NCI-H1417 (cell line): ENCODE data around the gene TMCC3.
"Not testable (repeated sequence)": the region's sequence is repeated elsewhere in the genome, so short reads cannot be mapped to it uniquely, and the experiment has no call there.

ENCODE experiments used
- DNase-seq, 3 experiments: peaks; one replicate each; lab custom pipeline; 2025; lab: John Stamatoyannopoulos, UW

TMCC3 gene

DNA sequence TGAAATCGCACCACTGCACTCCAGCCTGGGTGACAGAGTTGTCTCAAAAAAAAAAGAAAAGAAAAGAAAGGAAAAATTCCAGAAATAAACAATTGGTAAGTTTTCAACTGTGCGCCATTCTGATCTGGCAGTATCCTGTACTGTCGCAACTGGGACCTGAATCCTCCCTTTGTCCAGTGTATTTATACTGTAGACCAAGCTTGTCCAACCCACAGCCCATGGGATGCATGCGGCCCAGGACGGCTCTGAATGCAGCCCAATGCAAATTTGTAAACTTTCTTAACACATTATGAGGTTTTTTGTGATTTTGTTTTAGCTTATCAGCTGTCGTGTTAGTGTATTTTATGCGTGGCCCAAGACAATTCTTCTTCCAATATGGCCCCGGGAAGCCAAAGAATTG, 84.7 kb downstream of the TMCC3 start:
- DNase-seq: no peak

DNA sequence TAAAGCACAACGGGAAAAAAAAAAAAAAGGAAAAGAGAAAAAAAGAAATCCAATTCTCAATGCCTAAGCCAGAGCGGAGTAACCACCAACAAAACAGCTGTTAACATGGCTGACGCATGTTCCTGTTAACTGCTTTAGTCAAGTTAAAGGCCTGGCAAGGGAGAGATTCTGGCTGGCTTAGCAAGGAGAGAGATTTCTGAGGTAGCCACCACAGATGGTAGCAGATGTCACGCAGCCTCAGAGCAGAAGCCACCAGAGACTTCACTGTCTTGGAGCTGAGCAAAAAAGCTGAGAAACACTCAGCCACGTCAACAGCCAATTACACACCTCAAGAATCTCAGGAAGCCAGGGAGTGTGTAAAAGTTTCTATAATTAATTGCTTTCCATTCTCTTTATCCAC, 87.1 kb downstream of the TMCC3 start:
- no peak for DNase-seq

DNA sequence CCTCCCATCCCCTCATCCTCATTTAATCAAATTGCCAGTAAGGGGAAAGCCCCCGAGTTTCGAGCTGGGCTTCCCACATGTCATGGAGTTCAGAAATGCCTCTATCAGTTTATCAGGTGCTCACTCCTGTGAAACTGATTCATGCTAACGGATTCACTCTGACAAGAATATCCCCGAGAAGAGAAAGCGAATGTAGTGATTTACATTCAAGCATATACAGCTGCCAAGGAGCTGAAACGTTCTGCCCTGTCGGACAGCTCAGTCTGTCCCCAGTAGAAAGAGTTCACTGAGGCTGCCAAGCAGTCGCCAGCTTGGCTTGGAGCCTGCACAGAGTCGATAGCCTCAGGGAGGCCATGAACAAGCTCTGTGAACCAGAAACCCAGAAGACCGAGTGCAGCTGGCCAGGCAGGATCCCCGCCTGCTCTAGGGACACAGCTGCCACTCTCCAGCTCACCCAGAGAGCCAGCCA, 88.4 kb downstream of the TMCC3 start:
- DNase-seq: peak in 2 of 3 experiments; percentile 19 to 37

DNA sequence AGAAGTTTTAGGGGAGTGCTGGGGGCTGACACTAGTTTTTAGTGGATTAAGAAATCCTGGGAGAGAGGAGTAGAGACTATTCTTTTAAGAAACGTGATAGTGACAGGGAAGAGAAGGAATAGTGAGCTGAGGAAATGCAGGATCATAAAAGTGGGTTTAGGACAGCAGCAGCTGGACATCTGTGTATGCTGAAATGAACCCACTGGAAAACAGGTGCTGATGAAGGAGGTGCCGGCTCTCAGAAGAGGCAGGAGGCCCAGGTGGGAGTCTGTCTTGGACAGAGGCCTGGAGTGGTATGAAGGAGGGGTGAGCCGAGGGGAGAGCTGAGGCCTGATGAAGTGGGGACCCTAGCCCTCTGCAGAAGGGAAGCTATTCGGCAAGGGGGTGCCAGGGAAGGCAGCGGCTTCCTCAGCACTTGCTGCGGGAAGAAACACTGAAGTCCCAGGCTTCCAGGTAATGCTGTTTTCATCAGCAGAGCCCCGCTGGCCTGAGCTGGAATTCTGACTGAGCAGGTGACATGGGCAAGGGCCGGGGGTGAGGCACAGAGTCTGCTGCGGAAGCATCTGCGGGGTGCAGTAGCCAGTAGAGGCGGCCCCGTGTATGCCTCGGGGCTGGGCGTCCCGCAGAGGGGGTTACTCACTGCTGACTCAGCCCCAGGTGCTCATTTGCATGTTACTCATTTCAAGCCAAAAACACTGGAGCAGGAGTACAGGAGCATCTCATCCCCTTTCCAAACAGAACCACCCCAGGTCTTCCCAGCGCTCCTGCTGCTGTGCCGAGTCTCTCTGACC, 89.7 kb downstream of the TMCC3 start:
- peak in 2 of 3 experiments; percentile 62 to 79 for DNase-seq

DNA sequence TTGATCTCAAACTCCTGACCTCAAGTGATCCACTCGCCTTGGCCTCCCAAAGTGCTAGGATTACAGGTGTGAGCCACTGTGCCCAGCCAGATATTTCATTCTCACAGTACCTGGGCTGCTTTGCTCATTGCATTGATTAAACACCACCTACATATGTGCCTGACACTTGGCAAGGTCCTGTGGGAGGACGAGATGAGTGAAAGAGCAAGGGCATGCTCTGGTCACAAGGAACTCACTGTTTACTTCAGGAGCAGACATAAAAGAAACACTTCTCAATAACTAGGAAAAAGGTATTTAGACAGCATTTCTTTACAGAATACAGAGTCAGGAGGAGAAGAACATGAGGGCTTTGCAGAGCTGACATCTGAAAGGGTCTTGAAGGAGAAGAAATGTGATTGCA, 91.7 kb downstream of the TMCC3 start:
- no peak for DNase-seq

DNA sequence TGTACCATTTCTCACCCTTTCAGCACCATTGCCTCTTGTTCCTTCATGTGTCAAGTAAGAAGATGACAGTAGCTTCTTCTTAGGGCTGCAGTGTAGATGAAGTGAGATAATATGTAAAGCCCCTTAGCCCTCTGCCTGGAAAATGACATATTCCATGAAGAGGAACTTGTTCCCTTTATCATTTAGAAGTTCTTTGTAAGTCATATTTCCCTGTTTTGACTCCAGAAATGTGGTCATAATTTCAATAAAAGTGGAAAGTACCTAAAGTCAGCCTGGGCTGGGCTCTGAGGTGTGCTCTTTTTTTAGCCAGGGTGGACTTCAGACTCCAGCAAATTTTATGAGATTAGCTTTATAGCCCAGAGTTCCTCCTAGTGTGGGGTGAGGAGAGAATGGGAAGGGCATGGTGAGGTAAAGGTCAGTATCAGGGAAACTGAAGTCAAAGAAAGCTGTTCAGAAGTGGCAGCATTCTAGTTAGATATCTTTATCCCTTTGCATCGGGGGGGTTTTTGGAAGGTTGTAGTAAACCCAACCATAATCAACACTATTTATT, 92.5 kb downstream of the TMCC3 start:
- no peak for DNase-seq

DNA sequence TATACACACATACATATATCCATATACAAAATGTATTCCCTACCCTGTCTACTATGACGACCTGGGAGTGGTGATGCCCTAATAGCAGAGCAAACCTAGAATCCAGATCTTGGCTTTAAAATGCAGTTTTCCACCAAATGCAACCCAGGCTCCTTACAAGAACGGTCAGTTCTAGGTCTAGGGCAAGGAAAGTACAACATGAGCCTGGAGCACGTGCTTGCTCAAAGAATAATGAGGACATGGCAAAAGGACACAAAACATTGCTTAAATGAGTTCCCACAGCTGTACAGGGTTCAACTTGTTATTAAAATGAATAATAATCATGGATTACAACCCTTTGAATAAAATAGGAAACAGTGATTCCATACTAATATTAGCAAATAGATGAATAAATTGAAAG, 94.7 kb downstream of the TMCC3 start:
- no peak for DNase-seq

DNA sequence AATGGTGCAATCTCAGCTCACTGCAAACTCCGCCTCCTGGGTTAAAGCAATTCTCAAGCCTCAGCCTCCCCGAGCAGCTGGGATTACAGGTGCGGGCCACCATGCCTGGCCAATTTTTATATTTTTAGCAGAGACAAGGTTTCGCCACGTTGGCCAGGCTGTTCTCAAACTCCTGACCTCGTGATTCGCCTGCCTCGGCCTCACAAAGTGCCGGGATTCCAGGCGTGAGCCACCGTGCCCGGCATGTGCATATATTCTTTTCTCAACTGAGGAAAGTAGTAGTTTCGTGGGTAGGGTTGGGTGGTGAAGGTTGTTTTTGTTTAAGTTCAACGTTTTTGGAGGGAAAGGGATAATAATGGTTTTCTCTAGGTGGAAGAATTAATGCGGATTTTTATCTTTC, 96.5 kb downstream of the TMCC3 start:
- DNase-seq: no peak

DNA sequence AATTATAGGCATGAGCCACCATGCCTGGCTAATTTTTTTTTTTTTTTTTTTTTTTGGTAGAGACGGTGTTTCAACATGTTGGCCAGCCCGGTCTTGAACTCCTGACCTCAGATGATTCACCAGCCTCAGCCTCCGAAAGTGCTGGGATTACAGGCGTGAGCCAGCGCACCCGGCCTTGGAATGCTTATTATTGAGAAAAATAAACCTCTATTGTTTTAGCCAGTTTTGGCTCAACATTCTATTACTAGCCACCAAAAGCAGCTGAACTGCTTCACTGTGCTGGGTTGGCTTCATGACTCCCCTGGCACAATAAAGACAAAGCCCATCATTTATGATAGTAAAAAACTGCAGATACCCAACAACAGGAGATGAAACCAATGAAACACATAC, 97.2 kb downstream of the TMCC3 start:
- DNase-seq: no peak

DNA sequence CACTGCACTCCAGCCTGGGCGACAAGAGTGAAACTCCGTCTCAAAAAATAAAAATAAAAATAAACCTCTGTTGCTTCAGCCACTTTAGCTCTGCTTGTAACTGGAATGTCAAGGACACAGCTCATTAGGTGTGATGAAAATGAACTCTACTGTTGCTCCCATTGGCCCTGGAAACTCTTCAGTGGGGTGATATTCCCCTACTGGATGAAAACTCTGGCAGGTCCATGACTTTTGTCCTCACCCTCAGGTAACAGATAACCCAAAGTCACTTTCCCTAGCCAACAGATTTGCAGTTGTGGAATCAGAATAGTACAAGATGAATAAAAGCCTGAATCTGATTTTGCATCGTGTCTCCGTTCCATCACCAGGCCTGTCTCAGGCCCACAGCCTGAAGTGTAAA, 98.5 kb downstream of the TMCC3 start:
- DNase-seq: no peak

DNA sequence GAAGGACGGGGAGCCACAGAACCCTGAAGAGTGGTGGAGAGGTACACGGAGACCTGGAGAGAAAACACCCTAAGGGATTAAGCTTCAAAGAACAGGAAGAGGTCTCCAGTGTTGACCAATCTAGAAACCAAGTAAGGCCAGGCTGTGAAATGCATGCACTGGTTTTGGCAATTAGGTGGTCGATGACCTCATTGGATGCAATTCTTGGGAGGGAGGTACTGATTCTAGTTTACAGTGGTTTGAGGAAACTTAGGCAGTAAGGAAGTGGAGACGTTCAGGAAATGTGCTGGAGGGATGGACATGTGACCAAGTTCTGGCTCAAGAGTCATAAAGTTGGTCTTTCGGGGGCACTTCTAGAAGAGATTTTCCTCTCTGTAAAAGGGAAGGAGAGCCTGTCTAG, 99.4 kb downstream of the TMCC3 start:
- no peak for DNase-seq

DNA sequence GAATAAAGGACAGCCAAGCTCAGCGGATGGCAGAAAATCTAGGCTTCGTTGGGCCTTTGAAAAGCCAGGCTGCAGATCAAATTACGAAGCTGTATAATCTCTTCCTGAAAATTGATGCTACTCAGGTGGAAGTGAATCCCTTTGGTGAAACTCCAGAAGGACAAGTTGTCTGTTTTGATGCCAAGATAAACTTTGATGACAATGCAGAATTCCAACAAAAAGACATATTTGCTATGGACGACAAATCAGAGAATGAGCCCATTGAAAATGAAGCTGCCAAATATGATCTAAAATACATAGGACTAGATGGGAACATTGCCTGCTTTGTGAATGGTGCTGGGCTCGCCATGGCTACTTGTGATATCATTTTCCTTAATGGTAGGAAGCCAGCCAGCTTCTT, 101.5 kb downstream of the TMCC3 start:
- DNase-seq: not testable (repeated sequence)

DNA sequence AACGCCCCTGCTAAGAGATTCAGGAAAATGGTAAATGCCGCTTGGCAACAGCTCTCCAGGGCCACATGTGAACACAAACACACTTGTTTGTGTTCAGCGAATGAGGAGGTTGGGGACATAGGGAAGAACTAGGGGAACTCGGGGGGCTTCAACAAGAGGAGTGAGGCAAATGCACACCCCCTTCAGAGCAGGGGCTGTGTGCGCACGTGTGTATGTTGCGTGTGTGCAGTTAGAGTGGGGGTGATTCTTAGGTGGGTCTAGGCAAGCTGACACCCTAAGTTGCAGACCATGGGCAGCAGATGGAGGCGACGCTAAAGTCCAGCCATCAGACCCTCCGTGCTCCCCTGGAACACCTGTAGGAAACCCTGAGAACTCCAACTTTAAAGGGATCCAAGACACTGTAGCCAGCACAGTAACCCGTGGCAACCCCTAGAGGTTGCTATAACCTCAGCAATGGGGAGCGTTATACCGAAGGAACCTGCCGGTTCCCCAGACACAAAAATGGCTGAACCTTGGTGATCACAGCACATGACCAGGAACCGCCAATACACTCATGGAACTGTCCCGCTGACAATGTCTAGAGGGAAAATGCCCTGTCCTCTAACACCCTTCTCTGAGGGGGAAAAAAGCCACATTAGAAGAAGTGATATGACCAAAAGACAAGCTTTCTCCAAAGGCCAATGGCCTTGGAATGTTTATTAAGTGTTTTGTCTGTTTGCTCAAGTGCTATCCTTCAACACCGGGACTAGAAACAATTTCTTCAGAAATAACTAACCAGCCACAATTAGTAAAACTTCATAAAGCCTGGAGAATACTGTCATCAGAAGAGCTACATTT, 104.2 kb downstream of the TMCC3 start:
- DNase-seq: peak; percentile 20 to 62 (median 60)

DNA sequence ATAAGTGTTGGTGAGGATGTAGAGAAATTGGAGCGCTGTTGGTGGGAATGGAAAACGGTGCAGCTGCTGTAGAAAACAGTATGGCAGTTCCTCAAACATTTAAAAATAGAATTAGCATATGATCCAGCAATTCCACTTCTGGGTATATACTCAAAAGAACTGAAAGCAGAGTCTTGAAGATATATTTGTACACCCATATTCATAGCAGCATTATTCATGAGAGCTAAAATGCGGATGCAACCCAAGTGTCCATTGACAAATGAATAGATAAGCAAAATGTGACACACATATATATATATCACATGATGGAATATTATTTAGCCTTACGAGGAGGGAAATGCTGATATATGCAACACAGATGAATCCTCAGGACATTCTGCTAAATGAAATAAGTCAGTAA, 106.0 kb downstream of the TMCC3 start:
- no peak for DNase-seq

DNA sequence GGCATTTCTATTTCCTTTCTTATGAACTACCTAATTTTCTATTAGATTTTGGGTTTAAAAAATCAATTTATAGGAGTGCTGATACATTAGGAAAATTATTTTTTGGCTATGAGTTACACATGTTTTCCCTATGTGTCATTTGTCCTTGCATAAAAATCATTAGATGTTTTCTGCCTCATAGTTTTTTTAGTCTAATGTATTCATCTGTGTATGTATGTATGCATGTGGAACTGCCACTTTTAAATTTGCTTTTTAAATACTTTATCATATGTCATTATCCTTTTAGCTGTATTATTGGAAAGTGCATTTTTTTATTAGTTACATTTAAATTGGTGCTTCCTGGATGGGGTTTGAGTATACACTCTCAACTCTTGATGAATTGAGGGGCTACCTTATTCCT, 112.0 kb downstream of the TMCC3 start:
- no peak for DNase-seq

DNA sequence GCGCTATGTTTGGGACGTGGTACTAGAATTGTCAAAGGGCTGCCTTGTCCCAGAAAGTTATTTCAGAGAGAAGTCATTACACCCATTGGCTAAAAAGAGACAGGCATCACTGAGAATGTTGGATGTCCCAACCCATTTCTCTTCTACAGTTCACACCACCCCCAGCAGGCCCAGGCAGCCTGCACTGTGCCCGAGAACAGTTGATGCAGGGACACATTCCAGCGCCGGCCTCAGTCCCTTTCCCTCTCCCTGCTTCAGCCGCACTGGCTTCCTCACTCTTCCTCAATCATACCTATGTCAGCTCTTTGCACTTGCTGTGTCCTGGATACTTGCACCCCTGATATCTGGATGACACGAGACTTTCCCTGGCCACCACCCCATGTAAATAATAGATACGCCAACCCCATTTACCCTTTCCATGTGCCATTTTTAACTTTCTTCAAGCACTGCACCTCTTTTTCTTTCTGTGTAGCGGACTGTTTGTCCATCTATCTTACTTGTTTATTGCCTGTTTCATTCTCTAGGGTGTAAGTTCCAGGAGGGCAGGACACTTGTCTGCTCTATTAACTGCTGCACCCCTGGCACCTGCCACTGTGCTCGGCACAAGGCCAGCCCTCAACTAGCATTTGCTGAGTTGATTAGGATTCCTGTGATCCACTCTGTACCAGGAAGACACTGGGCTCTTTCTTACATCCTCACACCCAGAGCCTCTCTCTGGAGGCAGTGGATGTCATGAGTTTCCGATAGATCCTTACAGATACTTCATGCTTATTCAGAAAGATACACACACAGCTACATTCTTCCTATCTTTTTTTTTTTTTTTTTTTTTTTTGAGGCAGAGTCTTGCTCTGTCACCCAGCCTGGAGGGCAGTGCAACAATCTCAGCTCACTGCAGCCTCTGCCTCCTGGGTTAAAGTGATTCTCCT, 114.1 kb downstream of the TMCC3 start:
- peak in 2 of 3 experiments; percentile 43 to 46 for DNase-seq

DNA sequence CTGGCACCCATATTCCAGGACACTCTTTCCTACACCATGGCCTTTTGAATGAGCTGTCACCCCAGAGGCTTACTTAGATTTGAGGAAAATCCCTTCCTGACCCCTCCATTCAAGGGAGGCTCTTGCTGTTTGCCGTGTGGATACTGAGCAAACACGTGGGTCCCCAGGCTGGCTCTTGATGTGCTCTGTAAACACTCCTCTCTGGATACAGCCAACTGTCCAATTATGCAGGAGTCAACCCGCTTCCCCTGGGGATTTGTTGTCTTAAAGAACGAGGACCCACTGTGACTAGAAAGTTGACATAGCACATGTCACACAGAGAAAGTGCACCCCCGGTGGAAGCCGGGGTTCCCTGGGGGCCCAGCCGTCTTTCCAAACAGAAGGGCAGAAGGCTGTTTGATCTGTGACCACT, 114.8 kb downstream of the TMCC3 start:
- DNase-seq: peak; percentile 86 to 98 (median 87)

DNA sequence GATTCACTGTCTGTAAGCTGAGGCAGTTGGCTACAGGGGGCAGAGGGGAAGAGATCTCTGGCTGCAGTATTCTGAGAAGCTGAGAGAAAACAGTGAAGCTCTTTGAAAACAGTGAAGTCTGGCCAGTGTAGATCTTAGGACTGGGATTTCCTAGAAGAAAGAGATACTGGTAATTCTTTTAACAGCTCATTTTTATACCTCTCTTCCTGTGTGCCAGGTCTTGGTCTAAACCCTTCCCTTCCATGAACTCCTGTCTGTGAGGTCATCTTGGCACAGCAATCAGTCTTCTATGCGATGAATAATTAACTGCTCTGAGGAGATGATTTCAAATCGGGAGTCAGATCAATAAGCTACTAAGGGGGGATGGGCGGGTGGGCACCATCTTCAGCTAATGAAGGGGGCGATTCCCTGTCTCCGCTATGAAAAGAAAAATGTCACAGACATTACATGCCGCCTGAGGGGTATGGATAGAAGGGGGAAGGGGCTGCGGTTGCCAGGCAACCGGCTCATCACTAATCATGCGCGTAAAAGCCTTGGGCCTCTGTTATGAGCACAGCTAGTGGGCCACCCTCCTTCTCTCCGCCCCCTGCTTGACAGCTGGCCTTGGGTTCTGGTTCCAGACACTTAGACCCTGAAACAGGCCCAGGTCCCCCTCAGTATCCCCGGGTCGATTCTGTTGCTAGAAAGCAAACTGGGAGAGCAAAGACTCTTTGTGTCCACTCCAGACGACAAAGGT, 115.4 kb downstream of the TMCC3 start:
- DNase-seq: peak in 2 of 3 experiments; percentile 84 to 92

DNA sequence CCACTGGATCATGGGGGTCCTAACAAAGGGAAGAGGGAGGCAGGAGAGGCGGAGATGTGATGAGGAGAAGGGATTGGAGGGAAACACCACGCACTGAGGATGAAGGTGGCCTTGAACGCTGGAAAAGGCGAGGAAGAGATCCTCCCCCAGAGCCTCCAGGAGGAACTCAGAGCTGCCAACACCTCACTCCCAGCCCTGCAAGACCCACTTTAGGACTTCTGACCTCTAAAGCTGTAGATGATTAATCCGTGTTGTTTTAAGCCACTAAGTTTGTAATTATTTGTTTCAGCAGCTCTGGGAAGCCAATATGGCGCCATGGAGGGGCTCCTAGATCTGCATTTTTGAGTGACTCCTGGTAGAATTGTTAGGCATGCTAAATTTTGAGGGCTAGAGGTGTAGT, 116.1 kb downstream of the TMCC3 start:
- DNase-seq: no peak

DNA sequence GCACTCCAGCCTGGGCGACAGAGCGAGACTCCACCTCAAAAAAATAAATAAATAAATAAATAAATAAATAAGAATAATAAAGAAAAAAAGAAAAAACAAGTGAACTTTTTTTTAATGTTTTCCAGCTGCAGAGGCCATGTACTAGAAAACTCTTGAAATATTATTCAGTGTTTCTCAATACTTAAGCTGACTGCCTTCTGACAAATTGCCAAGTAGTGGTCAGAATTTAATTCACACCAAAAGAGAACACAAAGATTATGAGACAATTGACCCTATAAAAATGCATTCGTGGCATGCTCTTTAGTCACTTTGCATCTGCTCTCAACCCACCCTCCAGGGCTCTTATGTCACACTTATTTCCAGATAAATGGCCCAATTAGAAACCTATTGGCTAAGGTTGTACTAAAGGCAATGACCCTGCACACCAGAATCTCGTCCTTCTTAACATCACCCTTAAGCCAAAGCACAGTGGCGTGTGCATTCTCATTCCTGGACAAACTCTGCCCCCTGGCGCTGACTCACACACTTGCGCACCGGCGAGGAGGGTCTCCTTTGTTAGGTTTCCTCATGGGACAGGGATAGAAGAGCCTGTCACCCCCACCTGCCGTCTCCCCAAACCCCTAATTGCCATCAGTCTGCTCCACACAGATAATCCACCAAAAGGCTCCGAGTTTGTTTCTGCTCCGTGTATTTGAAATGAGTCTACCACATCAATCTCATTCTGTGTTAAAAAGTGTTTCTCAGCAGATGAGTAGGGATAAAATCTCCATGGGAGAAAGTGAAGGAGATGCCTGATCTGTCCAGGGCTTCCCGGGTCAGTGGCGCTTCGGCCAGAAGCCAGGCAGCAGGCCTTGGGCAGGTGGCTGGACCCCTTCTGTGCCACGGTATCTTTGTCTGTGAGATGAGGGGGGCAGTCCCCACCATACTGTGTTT, 117.6 kb downstream of the TMCC3 start:
- DNase-seq: peak; percentile 72 to 92 (median 81)
